Measurements from ENCODE around the gene SAP30L.

SAP30L gene

GRCh38 chr5:154509784-154510555 lies 64.2 kb downstream of the SAP30L start:
- no peak for DNase-seq (ENCODE audit: low spot score)
